A673 (cell line): ENCODE measurements around the gene RPL19.

ENCODE experiments used
- CTCF ChIP-seq: fragments of 300-800, 200-600 bp; sonication (generic); conservative IDR thresholded peaks from 2 replicates; pipeline ENCODE4 v1.5.1; 2017; ENCODE audit warnings: low read depth, mild to moderate bottlenecking, antibody characterized with exemption, low read length, moderate library complexity, mixed read lengths
- EZH2 ChIP-seq: fragments of 200-600 bp; sonication (generic); IDR thresholded peaks from 2 replicates; pipeline ENCODE4 v1.6.1; 2017; ENCODE audit warnings: borderline replicate concordance, low read depth, mild to moderate bottlenecking, mixed read lengths, antibody characterized with exemption, low read length; ENCODE audit not compliant: poor library complexity, severe bottlenecking

DNA sequence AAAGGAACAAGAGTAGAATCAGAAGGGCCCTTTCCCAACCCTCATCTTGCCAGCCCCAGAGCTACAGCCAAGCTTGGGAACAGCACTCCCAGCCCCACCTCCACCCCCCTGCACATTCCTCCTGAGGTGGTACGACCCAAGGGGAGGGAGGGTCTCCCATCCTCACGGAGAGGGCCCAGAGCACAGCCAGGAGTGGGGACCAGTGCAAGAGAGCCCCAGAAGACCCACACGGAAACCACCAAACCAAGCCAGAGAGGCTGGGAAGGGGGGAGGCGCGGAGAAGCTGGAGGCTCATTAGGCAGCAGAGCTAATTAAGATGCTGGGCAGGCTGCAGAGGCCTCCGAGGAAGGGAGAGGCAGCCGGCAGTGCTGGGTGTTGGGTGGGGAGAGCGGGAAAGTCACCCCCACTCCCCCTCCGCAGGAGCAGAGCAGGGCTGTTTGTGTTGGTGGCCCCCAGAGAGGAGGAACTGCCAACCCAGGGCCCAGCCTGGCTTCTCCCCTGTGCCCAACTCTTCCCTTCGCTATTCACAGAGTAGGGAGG is 5.0 kb upstream of the RPL19 start:
- TF ChIP-seq CTCF (no peak), EZH2 (no peak)
